GM18498 (cell line): ENCODE results near the gene TMEM9.

Experiments used
- ATAC-seq: cut with Tn5 transposase; IDR thresholded peaks from one replicate; pipeline ENCODE4 v1.9.1; 2021; ENCODE audit warnings: mild to moderate bottlenecking, moderate library complexity; ENCODE audit not compliant: unreplicated experiment

The TMEM9 gene

GRCh38 chr1:201111156-201111555 is 43.1 kb downstream of the TMEM9 start:
- ATAC-seq, result no peak

DNA sequence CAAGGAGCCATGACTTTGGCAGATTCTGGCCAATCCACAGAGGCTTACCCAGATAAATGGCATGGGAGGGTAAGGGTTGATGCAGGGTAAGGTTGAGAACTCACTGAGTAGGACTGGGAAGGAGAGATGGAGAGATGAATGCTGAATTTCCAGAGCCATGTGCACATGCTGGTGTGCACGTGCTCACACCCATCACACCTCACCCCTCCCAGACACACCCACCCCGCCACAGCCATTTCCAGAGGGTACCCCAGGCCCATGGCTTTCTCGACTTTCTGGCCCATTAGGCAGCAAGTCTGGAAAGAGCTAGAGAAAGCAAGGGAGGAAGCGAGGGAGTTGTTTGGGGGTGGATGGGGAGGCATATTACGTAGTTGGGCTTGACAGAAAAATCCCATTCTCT is 43.7 kb downstream of the TMEM9 start:
- ATAC-seq, result no peak

- ATAC-seq, result no peak
These were observed 44.1 kb downstream of the TMEM9 start for GRCh38 chr1:201110138-201110537.

DNA sequence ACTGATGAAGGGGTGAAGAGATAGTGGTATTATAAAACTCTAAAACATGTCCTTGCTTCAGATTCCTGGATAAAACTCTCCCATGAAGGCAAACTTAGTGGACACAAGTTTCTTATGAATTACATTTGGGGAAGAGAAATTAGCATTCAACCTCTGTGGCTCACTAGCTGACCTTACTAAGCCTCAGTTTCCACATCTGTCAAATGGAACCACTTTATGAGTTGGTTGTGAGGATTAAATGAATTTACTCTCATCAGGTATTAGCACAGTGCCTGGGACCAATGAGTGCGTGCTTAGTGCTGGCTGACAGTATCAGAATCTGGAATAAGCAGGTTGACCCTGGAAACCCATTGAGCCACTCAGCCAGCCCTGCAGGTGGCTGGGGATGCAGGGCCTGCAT is 44.6 kb downstream of the TMEM9 start:
- ATAC-seq, result no peak

GRCh38 chr1:201108614-201109013 is 45.7 kb downstream of the TMEM9 start:
- no peak for ATAC-seq

DNA sequence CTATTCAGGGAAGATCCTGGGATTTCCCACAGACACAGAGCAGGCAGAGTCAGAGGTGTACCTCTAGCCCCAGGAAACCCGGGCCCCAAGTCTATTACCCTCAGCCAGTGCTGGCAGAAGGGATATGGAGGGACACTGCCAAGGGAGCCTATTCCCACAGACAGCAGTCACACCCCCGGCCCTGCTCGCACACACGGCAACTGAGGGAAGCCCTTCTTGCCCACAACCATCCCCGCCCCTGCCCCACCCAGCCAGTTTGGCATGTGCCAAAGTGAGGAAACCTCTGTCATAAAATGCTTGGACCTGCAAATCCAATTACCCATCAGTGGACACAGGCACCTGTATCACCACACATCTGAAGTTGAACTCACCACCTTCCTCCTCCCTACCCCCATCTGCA is 48.6 kb downstream of the TMEM9 start:
- no peak for ATAC-seq

- no peak for ATAC-seq
These were observed 50.1 kb downstream of the TMEM9 start for GRCh38 chr1:201104141-201104540.

DNA sequence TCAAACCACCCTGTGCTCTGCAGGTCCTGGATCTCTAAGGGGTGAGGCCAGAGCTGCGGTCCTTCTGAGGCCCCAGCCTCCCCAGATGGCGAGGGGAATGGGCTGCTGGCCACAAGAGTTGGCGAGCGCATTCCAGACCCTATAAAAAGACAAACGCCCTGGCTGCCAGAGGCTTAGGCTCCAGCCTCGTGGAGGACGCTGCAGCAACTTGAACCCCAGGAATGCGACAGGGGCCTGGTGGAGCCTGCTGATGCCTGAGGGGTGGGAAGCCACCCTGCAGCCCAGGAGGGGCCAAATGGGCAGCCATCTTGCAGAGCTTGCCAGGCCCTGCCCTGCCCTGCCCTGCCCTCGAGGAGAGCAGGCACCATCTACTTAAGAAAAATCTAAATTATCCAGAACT is 50.6 kb downstream of the TMEM9 start:
- no peak for ATAC-seq

GRCh38 chr1:201100169-201100930 is 53.9 kb downstream of the TMEM9 start:
- no peak for ATAC-seq

GRCh38 chr1:201098992-201099677 is 55.1 kb downstream of the TMEM9 start:
- no peak for ATAC-seq

GRCh38 chr1:201096977-201097856 is 57.1 kb downstream of the TMEM9 start:
- no peak for ATAC-seq

- no peak for ATAC-seq
These were observed 58.2 kb downstream of the TMEM9 start for GRCh38 chr1:201096041-201096461.

DNA sequence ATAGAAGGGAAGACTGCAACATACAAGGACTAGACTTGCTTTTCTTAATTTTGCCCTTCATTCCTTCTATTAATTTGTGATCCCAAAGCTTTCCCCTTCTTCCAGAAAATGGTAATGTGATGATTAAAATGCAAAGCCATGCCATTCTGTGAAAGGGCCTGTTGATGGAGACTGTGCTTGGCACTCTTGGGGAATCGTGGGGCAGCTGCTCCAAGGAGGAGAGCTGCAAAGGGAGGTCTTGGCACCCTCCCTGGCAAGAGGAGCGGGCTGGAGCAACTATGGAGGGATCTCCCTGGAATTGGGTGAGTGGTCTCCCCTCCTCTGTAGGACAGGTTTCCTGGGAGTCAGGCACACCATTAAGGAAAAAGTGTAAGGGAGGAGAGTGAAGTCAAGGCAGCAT is 58.7 kb downstream of the TMEM9 start:
- ATAC-seq, result no peak

DNA sequence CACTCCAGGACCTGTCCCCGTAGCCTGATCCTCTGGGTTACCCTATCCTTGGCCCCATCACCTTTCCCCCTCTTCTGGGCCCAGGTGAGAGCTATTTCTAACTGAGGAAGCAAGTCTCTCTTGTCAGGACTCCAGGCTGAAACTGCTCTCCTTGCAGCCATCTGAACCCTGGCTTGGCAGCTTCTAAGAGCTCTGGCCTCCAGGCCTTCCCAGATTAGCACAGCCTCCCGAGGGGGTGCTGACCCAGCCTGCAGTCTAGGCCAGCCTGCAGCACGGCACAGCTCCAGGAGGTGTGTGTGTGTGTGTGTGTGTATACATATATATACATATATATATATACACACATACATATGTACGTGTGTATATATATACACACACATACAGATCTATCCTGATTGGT is 59.4 kb downstream of the TMEM9 start:
- no peak for ATAC-seq

- ATAC-seq, result no peak
These were observed 60.3 kb downstream of the TMEM9 start for GRCh38 chr1:201093962-201094361.

GRCh38 chr1:201093561-201093960 is 60.7 kb downstream of the TMEM9 start:
- no peak for ATAC-seq

GRCh38 chr1:201092738-201093137 is 61.5 kb downstream of the TMEM9 start:
- ATAC-seq, result no peak

- ATAC-seq, result no peak
These were observed 63.0 kb downstream of the TMEM9 start for GRCh38 chr1:201091256-201091655.

GRCh38 chr1:201090541-201090940 is 63.7 kb downstream of the TMEM9 start:
- no peak for ATAC-seq

- ATAC-seq, result no peak
These were observed 64.7 kb downstream of the TMEM9 start for GRCh38 chr1:201089596-201089995.

DNA sequence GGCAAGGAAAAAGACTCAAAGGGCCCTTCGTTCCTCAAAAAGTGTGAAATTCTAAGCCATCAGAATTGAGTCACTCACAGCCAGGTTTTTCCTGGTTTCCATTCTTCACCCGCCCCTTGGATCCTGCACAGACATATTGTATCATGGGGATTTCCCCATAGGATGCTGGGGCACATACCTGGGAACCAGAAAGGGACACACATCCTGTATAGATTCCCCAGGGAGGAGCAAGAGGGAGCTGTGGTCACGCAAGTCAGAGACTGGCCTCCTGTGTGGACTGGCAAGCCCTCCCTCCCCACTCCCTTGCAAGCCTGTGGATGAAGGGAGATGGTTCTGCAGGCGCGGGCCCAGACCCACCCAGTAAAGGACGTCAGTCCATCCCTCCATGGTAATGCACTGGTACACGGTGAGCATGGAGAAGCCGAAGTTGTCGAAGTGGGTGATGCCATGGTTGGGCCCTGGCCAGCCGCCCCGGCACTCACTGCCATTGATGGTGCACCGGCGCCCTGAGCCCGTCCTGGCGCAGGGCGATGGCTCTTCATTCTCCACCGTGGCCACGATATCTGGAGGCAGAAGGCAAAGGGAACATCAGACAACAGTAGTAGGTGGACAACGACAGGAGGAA is 65.3 kb downstream of the TMEM9 start:
- ATAC-seq, result no peak
